Measurements from ENCODE around the gene PXMP2.

DNA sequence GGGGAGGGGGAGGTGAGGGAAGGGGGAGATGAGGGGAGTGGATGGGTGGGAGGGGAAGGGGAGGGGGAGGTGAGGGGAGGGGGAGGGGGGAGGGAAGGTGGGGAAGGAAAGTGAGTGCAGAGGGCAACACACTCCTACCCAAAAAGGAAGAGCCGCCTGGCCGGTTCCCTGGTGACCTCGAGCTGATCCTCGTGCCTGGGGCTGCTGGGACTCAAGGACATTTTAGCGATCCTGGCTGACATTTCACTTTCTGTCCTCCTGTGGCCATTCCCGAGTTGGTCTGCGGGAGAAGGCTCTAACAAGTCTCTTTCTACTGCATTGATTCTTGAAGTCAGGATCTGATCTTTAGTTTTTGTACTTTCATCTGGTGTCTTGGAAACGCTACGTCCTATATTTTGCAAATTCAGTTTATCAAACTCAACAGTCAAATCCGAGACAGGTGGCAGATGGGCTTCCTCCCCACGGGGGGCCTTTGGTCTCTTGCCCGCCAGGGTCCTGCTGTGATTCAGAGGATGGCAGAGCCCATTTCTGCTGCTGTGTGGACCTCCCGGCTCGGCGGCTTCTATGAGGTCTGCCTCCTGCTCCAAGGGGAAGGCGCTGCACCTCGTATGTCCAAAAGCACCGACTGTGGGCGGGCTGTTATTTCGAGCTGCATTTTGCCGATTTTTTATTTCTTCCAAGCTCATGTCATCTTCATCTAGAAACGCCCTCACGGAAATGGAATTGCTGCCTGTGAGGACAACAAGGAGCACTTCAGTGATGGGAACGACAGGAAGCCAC, 42.3 kb downstream of the PXMP2 start:
- TF ChIP-seq KDM5A (IDR thresholded peaks at IDR 0.05) (no peak), EP300 (IDR thresholded peaks at IDR 0.05) (no peak), BHLHE40 (IDR thresholded peaks at IDR 0.05; ENCODE audit: low read depth, low read length) (no peak), TP53 (CRISPR knock-in tag; IDR thresholded peaks at IDR 0.05) (no peak), ZFP36 (IDR thresholded peaks at IDR 0.05; ENCODE audit: borderline replicate concordance, partially characterized antibody) (no peak), NR3C1 (IDR thresholded peaks at IDR 0.05) (no peak), RAD21 (conservative IDR thresholded peaks at IDR 0.05 in 1 of 2, IDR thresholded peaks at IDR 0.05 in 1 of 2) (no peak), CEBPB (IDR thresholded peaks at IDR 0.05) (no peak)
- TF ChIP-seq, protein P1, sequence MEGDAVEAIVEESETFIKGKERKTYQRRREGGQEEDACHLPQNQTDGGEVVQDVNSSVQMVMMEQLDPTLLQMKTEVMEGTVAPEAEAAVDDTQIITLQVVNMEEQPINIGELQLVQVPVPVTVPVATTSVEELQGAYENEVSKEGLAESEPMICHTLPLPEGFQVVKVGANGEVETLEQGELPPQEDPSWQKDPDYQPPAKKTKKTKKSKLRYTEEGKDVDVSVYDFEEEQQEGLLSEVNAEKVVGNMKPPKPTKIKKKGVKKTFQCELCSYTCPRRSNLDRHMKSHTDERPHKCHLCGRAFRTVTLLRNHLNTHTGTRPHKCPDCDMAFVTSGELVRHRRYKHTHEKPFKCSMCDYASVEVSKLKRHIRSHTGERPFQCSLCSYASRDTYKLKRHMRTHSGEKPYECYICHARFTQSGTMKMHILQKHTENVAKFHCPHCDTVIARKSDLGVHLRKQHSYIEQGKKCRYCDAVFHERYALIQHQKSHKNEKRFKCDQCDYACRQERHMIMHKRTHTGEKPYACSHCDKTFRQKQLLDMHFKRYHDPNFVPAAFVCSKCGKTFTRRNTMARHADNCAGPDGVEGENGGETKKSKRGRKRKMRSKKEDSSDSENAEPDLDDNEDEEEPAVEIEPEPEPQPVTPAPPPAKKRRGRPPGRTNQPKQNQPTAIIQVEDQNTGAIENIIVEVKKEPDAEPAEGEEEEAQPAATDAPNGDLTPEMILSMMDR (IDR thresholded peaks at IDR 0.05), result no peak
- TF ChIP-seq, protein P2, sequence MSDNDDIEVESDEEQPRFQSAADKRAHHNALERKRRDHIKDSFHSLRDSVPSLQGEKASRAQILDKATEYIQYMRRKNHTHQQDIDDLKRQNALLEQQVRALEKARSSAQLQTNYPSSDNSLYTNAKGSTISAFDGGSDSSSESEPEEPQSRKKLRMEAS (IDR thresholded peaks at IDR 0.05), result no peak
- TF ChIP-seq, protein P3, sequence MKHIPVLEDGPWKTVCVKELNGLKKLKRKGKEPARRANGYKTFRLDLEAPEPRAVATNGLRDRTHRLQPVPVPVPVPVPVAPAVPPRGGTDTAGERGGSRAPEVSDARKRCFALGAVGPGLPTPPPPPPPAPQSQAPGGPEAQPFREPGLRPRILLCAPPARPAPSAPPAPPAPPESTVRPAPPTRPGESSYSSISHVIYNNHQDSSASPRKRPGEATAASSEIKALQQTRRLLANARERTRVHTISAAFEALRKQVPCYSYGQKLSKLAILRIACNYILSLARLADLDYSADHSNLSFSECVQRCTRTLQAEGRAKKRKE (CRISPR knock-in tag; IDR thresholded peaks at IDR 0.05; ENCODE audit: low read depth), result no peak
